ENCODE data around the gene SCGN.

SCGN gene

DNA sequence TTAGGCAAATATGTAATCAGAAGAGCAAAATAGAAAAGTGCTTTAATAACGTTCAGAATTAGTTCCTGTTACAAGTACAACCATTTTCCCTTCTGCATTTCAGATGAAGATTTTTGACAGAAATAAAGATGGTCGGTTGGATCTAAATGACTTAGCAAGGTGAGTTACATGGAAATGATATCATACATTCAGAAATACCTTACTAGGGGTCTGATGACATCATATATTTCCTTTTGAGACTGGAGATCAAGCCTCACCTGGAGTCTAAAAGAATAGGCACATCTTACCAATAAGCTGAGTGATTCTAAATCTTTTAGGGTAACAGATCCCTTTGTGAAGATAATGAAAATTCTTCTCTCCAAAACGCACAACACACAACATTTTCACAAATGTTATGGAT, 29.8 kb downstream of the SCGN start:
- Histone ChIP-seq H3K9ac (ENCODE audit: low read length in 5 of 5) (no peak overlapping the region), H3K36me3 (ENCODE audit: control insufficient read depth in 5 of 5, insufficient read depth in 5 of 5, low read length in 5 of 5) (no peaks in the 10 kb centered on the region), H3K4me3 (ENCODE audit: low read depth in 1 of 5, low read length in 5 of 5) (no peak overlapping the region), H3K9me3 (ENCODE audit: control insufficient read depth in 5 of 5, low read length in 5 of 5) (no peaks in the 10 kb centered on the region), H3K27ac (ENCODE audit: low read depth, low read length) (no peak overlapping the region), H3K27me3 (ENCODE audit: control insufficient read depth in 5 of 5, insufficient read depth in 4 of 5, low read length in 5 of 5) (no peaks in the 10 kb centered on the region), H3K4me1 (ENCODE audit: control insufficient read depth in 5 of 5, insufficient read depth in 5 of 5, low read length in 5 of 5) (no peaks in the 10 kb centered on the region)

GRCh38 chr6:25682324-25682723, 30.3 kb downstream of the SCGN start:
- H3K4me1 ChIP-seq (ENCODE audit: control insufficient read depth in 5 of 5, insufficient read depth in 5 of 5, low read length in 5 of 5): no peaks in the 10 kb centered on the region
- H3K27ac ChIP-seq (ENCODE audit: low read depth, low read length): no peak overlapping the region
- H3K9ac ChIP-seq (ENCODE audit: low read length in 5 of 5): no peak overlapping the region
- H3K9me3 ChIP-seq (ENCODE audit: control insufficient read depth in 5 of 5, low read length in 5 of 5): no peaks in the 10 kb centered on the region
- no peaks in the 10 kb centered on the region for H3K27me3 ChIP-seq (ENCODE audit: control insufficient read depth in 5 of 5, insufficient read depth in 4 of 5, low read length in 5 of 5)
- H3K4me3 ChIP-seq (ENCODE audit: low read depth in 1 of 5, low read length in 5 of 5): no peak overlapping the region
- no peaks in the 10 kb centered on the region for H3K36me3 ChIP-seq (ENCODE audit: control insufficient read depth in 5 of 5, insufficient read depth in 5 of 5, low read length in 5 of 5)

DNA sequence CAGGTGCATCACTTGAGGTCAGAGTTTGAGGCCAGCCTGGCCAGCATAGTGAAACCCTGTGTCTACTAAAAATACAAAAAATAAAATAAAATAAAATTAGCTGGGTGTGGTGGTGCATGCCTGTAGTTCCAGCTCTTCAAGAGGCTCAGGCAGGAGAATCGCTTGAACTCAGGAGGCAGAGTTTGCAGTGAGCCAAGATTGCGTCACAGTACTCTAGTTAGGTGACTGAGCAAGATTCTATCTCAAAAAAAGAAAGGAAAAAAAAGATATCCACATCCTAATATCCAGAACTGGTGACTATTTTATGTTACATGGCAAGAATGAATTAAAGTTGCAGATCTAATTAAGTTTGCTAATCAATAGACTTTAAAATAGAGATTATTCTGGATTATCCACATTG, 32.5 kb downstream of the SCGN start:
- no peaks in the 10 kb centered on the region for H3K27me3 ChIP-seq (ENCODE audit: control insufficient read depth in 5 of 5, insufficient read depth in 4 of 5, low read length in 5 of 5)
- no peaks in the 10 kb centered on the region for H3K9me3 ChIP-seq (ENCODE audit: control insufficient read depth in 5 of 5, low read length in 5 of 5)
- no peaks in the 10 kb centered on the region for H3K4me1 ChIP-seq (ENCODE audit: control insufficient read depth in 5 of 5, insufficient read depth in 5 of 5, low read length in 5 of 5)
- H3K27ac ChIP-seq (ENCODE audit: low read depth, low read length): no peak overlapping the region
- no peaks in the 10 kb centered on the region for H3K36me3 ChIP-seq (ENCODE audit: control insufficient read depth in 5 of 5, insufficient read depth in 5 of 5, low read length in 5 of 5)
- H3K9ac ChIP-seq (ENCODE audit: low read length in 5 of 5): no peak overlapping the region
- no peak overlapping the region for H3K4me3 ChIP-seq (ENCODE audit: low read depth in 1 of 5, low read length in 5 of 5)

GRCh38 chr6:25685251-25685650, 33.2 kb downstream of the SCGN start:
- Histone ChIP-seq H3K36me3 (ENCODE audit: control insufficient read depth in 5 of 5, insufficient read depth in 5 of 5, low read length in 5 of 5) (no peaks in the 10 kb centered on the region), H3K9ac (ENCODE audit: low read length in 5 of 5) (no peak overlapping the region), H3K4me1 (ENCODE audit: control insufficient read depth in 5 of 5, insufficient read depth in 5 of 5, low read length in 5 of 5) (no peaks in the 10 kb centered on the region), H3K27me3 (ENCODE audit: control insufficient read depth in 5 of 5, insufficient read depth in 4 of 5, low read length in 5 of 5) (no peaks in the 10 kb centered on the region), H3K27ac (ENCODE audit: low read depth, low read length) (no peak overlapping the region), H3K9me3 (ENCODE audit: control insufficient read depth in 5 of 5, low read length in 5 of 5) (no peaks in the 10 kb centered on the region), H3K4me3 (ENCODE audit: low read depth in 1 of 5, low read length in 5 of 5) (no peak overlapping the region)

- H3K4me1 ChIP-seq (ENCODE audit: control insufficient read depth in 5 of 5, insufficient read depth in 5 of 5, low read length in 5 of 5): no peaks in the 10 kb centered on the region
- H3K36me3 ChIP-seq (ENCODE audit: control insufficient read depth in 5 of 5, insufficient read depth in 5 of 5, low read length in 5 of 5): no peaks in the 10 kb centered on the region
- no peak overlapping the region for H3K9ac ChIP-seq (ENCODE audit: low read length in 5 of 5)
- H3K27ac ChIP-seq (ENCODE audit: low read depth, low read length): no peak overlapping the region
- H3K27me3 ChIP-seq (ENCODE audit: control insufficient read depth in 5 of 5, insufficient read depth in 4 of 5, low read length in 5 of 5): no peaks in the 10 kb centered on the region
- no peak overlapping the region for H3K4me3 ChIP-seq (ENCODE audit: low read depth in 1 of 5, low read length in 5 of 5)
- no peaks in the 10 kb centered on the region for H3K9me3 ChIP-seq (ENCODE audit: control insufficient read depth in 5 of 5, low read length in 5 of 5)
These were observed 33.9 kb downstream of the SCGN start for GRCh38 chr6:25685896-25686295.

DNA sequence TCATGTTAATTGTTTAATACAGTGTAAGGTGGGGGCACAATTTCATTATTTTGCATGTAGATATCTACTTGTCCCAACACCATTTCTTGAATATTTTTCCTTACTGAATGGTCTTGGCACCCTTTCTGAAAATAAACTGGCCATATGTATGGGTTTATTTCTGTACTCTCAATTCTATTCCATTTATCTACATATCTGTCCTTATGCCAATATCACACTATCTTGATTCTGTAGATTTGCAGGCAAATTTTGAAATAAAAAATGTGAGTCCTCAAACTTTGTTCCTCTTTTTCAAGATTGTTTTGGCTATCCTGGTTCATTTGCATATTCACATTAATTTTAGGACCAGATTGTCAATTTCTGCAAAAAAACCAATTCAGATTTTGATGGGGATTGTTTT, 34.8 kb downstream of the SCGN start:
- H3K4me1 ChIP-seq (ENCODE audit: control insufficient read depth in 5 of 5, insufficient read depth in 5 of 5, low read length in 5 of 5): no peaks in the 10 kb centered on the region
- H3K9me3 ChIP-seq (ENCODE audit: control insufficient read depth in 5 of 5, low read length in 5 of 5): no peaks in the 10 kb centered on the region
- H3K27me3 ChIP-seq (ENCODE audit: control insufficient read depth in 5 of 5, insufficient read depth in 4 of 5, low read length in 5 of 5): no peaks in the 10 kb centered on the region
- H3K4me3 ChIP-seq (ENCODE audit: low read depth in 1 of 5, low read length in 5 of 5): no peak overlapping the region
- H3K9ac ChIP-seq (ENCODE audit: low read length in 5 of 5): no peak overlapping the region
- H3K27ac ChIP-seq (ENCODE audit: low read depth, low read length): no peak overlapping the region
- no peaks in the 10 kb centered on the region for H3K36me3 ChIP-seq (ENCODE audit: control insufficient read depth in 5 of 5, insufficient read depth in 5 of 5, low read length in 5 of 5)

DNA sequence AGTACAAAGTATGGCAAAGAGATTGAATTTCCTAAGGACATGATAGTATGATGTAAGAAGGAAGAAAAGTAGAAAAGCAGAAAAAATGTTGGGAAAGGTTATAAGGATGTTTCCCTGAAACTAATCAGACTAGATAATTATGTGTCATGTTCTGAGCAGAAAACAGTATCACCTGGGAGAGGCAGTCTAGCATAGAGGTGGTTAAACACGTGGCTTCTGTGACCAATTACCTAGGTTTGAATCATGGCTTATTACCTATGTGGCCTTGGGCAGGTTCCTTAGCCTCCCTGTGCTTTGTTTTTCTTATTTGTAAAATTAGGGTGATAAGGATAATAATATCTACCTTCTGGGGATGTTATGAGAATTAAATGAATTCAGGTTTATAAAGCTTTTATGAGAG, 38.0 kb downstream of the SCGN start:
- H3K4me3 ChIP-seq (ENCODE audit: low read depth in 1 of 5, low read length in 5 of 5): no peak overlapping the region
- no peaks in the 10 kb centered on the region for H3K9me3 ChIP-seq (ENCODE audit: control insufficient read depth in 5 of 5, low read length in 5 of 5)
- H3K27me3 ChIP-seq (ENCODE audit: control insufficient read depth in 5 of 5, insufficient read depth in 4 of 5, low read length in 5 of 5): no peaks in the 10 kb centered on the region
- H3K27ac ChIP-seq (ENCODE audit: low read depth, low read length): no peak overlapping the region
- no peaks in the 10 kb centered on the region for H3K4me1 ChIP-seq (ENCODE audit: control insufficient read depth in 5 of 5, insufficient read depth in 5 of 5, low read length in 5 of 5)
- H3K9ac ChIP-seq (ENCODE audit: low read length in 5 of 5): no peak overlapping the region
- H3K36me3 ChIP-seq (ENCODE audit: control insufficient read depth in 5 of 5, insufficient read depth in 5 of 5, low read length in 5 of 5): no peaks in the 10 kb centered on the region

DNA sequence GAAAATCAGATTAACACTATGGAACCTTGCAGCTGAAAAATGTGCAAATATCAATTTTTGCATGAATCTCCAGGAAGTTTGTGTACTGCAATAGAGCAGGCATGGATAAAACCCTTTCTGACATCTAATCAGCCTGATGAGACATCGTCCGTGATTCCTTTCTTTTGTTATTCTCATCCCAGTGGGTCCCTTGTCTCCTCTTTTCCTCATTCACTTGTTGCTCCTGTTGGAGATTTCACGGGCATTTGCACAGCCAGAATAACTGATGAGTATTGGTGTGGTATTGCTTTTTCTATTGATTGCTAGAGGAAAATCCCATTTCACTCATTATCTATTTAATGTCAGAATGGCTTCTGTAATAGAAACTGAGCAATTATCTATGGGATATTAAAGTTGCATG, 39.9 kb downstream of the SCGN start:
- no peaks in the 10 kb centered on the region for H3K27me3 ChIP-seq (ENCODE audit: control insufficient read depth in 5 of 5, insufficient read depth in 4 of 5, low read length in 5 of 5)
- H3K9ac ChIP-seq (ENCODE audit: low read length in 5 of 5): no peak overlapping the region

DNA sequence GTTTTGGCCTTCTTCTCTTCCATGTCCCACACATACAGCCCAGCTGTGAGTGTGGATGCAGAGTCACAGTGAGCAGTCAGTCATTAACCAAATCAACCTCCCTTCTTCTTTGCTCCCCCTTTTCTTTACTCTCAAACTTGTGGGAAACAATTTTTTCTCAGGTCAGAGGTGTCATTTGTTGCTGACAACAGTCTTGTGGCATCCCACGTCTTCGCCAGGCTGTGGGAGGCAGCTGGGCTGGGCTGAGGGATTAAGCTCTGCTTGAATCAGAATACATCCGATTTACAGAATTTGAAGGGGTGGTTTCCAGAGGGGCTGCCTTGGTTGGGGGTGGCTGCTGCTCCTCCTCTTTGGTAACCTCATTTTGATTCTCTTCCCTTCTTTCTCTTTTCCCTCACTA, 40.5 kb downstream of the SCGN start:
- H3K27me3 ChIP-seq (ENCODE audit: control insufficient read depth in 5 of 5, insufficient read depth in 4 of 5, low read length in 5 of 5): no peaks in the 10 kb centered on the region
- no peaks in the 10 kb centered on the region for H3K36me3 ChIP-seq (ENCODE audit: control insufficient read depth in 5 of 5, insufficient read depth in 5 of 5, low read length in 5 of 5)
- H3K9ac ChIP-seq (ENCODE audit: low read length in 5 of 5): no peak overlapping the region
- H3K4me3 ChIP-seq (ENCODE audit: low read depth in 1 of 5, low read length in 5 of 5): no peak overlapping the region
- no peak overlapping the region for H3K27ac ChIP-seq (ENCODE audit: low read depth, low read length)
- no peaks in the 10 kb centered on the region for H3K4me1 ChIP-seq (ENCODE audit: control insufficient read depth in 5 of 5, insufficient read depth in 5 of 5, low read length in 5 of 5)
- H3K9me3 ChIP-seq (ENCODE audit: control insufficient read depth in 5 of 5, low read length in 5 of 5): no peaks in the 10 kb centered on the region

More for the DNA sequence above, 39.9 kb downstream of the SCGN start:
- H3K4me3 ChIP-seq (ENCODE audit: low read depth in 1 of 5, low read length in 5 of 5): no peak overlapping the region
- H3K4me1 ChIP-seq (ENCODE audit: control insufficient read depth in 5 of 5, insufficient read depth in 5 of 5, low read length in 5 of 5): no peaks in the 10 kb centered on the region
- H3K27ac ChIP-seq (ENCODE audit: low read depth, low read length): no peak overlapping the region
- no peaks in the 10 kb centered on the region for H3K9me3 ChIP-seq (ENCODE audit: control insufficient read depth in 5 of 5, low read length in 5 of 5)
- H3K36me3 ChIP-seq (ENCODE audit: control insufficient read depth in 5 of 5, insufficient read depth in 5 of 5, low read length in 5 of 5): no peaks in the 10 kb centered on the region

GRCh38 chr6:25694366-25694765, 42.4 kb downstream of the SCGN start:
- Histone ChIP-seq H3K9me3 (ENCODE audit: control insufficient read depth in 5 of 5, low read length in 5 of 5) (no peaks in the 10 kb centered on the region), H3K4me1 (ENCODE audit: control insufficient read depth in 5 of 5, insufficient read depth in 5 of 5, low read length in 5 of 5) (no peaks in the 10 kb centered on the region), H3K27me3 (ENCODE audit: control insufficient read depth in 5 of 5, insufficient read depth in 4 of 5, low read length in 5 of 5) (no peaks in the 10 kb centered on the region), H3K27ac (ENCODE audit: low read depth, low read length) (no peak overlapping the region), H3K36me3 (ENCODE audit: control insufficient read depth in 5 of 5, insufficient read depth in 5 of 5, low read length in 5 of 5) (no peaks in the 10 kb centered on the region), H3K4me3 (ENCODE audit: low read depth in 1 of 5, low read length in 5 of 5) (no peak overlapping the region), H3K9ac (ENCODE audit: low read length in 5 of 5) (no peak overlapping the region)

- no peaks in the 10 kb centered on the region for H3K9me3 ChIP-seq (ENCODE audit: control insufficient read depth in 5 of 5, low read length in 5 of 5)
- H3K9ac ChIP-seq (ENCODE audit: low read length in 5 of 5): no peak overlapping the region
- H3K36me3 ChIP-seq (ENCODE audit: control insufficient read depth in 5 of 5, insufficient read depth in 5 of 5, low read length in 5 of 5): no peaks in the 10 kb centered on the region
- no peak overlapping the region for H3K27ac ChIP-seq (ENCODE audit: low read depth, low read length)
- H3K4me1 ChIP-seq (ENCODE audit: control insufficient read depth in 5 of 5, insufficient read depth in 5 of 5, low read length in 5 of 5): no peaks in the 10 kb centered on the region
- no peak overlapping the region for H3K4me3 ChIP-seq (ENCODE audit: low read depth in 1 of 5, low read length in 5 of 5)
- H3K27me3 ChIP-seq (ENCODE audit: control insufficient read depth in 5 of 5, insufficient read depth in 4 of 5, low read length in 5 of 5): no peaks in the 10 kb centered on the region
These were observed 43.7 kb downstream of the SCGN start for GRCh38 chr6:25695671-25696070.

All from subcutaneous abdominal adipose tissue (tissue), 5 donors.